Measurements from ENCODE around the gene CCL2.

Gene CCL2

DNA sequence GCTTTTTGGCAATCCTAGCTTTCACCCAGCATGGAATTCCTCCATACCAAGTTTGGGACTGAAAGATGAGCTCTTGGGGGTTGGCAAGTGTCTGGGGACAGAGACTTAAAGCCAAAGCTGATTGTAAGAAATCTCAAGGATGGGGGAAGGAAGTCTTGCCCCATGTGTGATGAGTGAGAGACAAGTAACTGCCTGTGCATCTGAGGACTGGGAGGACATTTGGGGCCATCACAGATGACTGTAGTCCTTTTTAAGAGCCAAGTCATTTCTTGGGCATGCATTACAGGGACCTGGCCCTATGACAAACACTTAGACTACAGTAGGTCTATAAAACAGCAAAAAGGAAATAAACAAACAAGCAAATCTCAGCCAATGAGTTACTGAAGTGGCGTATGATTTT, 36.3 kb upstream of the CCL2 start:
- Histone ChIP-seq H2BK5ac (ENCODE audit: low read length) (no peak overlapping the region), H2BK12ac (ENCODE audit: low read length) (no peak overlapping the region), H3K9ac (ENCODE audit: low read depth, low read length, poor library complexity) (no peak overlapping the region), H3K4me3 (ENCODE audit: low read length in 2 of 2) (no peak overlapping the region), H4K8ac (ENCODE audit: low read depth, low read length) (no peak overlapping the region), H3K9me3 (replicated peaks in 1 of 2; ENCODE audit: control insufficient read depth in 2 of 2, insufficient read depth in 1 of 2, low read depth in 1 of 2, low read length in 2 of 2) (no peaks in the 10 kb centered on the region), H3K4ac (ENCODE audit: low read length) (no peak overlapping the region), H2BK15ac (ENCODE audit: low read length) (no peak overlapping the region), H2AFZ (ENCODE audit: low read length) (no peak overlapping the region), H3K4me2 (ENCODE audit: insufficient read depth, low read length, poor library complexity, severe bottlenecking) (no peak overlapping the region), H2BK120ac (ENCODE audit: low read depth, low read length) (no peak overlapping the region), H3K4me1 (ENCODE audit: control insufficient read depth in 2 of 2, insufficient read depth in 1 of 2, low read depth in 1 of 2, low read length in 2 of 2) (no peaks in the 10 kb centered on the region), H3K36me3 (replicated peaks in 1 of 2; ENCODE audit: control insufficient read depth in 2 of 2, insufficient read depth in 2 of 2, low read length in 2 of 2) (no peaks in the 10 kb centered on the region), H4K91ac (ENCODE audit: low read depth, low read length, poor library complexity) (no peak overlapping the region), H2AK5ac (ENCODE audit: low read depth, low read length) (no peak overlapping the region), H3K18ac (ENCODE audit: low read length) (no peak overlapping the region), H3K14ac (ENCODE audit: low read length) (no peak overlapping the region), H3K27me3 (ENCODE audit: control insufficient read depth in 3 of 3, insufficient read depth in 3 of 3, low read depth in 1 of 3, low read length in 3 of 3) (no peaks in the 10 kb centered on the region), H3K27ac (replicated peaks; ENCODE audit: low read length) (no peak overlapping the region), H3K23ac (ENCODE audit: low read depth, low read length, poor library complexity) (no peak overlapping the region), H3K79me1 (ENCODE audit: low read depth, low read length) (no peaks in the 10 kb centered on the region)
- WGBS, 2 donors (ENCODE audit: extremely low coverage in 2 of 2, insufficient read length in 2 of 2, insufficient replicate concordance in 1 of 2), result no CpG with 5 or more reads among the region's 1 CpG
- no peak for DNase-seq (ENCODE audit: low spot score)

DNA sequence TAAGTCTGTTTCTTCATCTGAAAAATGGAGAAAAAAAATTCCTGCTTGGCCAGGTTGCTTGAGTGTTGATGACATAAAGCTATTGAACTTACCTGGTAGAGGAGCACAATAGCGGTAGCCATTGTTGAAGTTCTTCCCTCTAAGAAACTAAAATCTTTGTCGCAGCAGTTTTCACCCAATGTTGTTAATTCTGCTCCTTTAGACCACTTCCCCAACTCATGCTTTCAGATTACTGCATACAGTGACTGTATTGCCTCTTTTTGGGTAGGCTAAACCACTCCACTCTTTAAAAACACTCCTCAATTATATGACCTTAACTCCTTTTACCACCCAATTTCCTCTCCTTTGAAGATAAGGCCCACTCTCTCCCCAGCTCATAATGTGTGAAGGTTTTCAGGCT, 35.7 kb upstream of the CCL2 start:
- no peak overlapping the region for H3K14ac ChIP-seq (ENCODE audit: low read length)
- no peak overlapping the region for H2AK5ac ChIP-seq (ENCODE audit: low read depth, low read length)
- H4K8ac ChIP-seq (ENCODE audit: low read depth, low read length), result no peak overlapping the region
- no peak overlapping the region for H2BK120ac ChIP-seq (ENCODE audit: low read depth, low read length)
- no CpG with 5 or more reads among the region's 2 CpGs for WGBS, 2 donors (ENCODE audit: extremely low coverage in 2 of 2, insufficient read length in 2 of 2, insufficient replicate concordance in 1 of 2)
- no peak overlapping the region for H3K9ac ChIP-seq (ENCODE audit: low read depth, low read length, poor library complexity)
- H3K79me1 ChIP-seq (ENCODE audit: low read depth, low read length), result no peaks in the 10 kb centered on the region
- DNase-seq (ENCODE audit: low spot score), result no peak
- H2BK5ac ChIP-seq (ENCODE audit: low read length), result no peak overlapping the region
- no peak overlapping the region for H3K18ac ChIP-seq (ENCODE audit: low read length)
- H3K4me1 ChIP-seq (ENCODE audit: control insufficient read depth in 2 of 2, insufficient read depth in 1 of 2, low read depth in 1 of 2, low read length in 2 of 2), result no peaks in the 10 kb centered on the region
- H4K91ac ChIP-seq (ENCODE audit: low read depth, low read length, poor library complexity), result no peak overlapping the region
- no peak overlapping the region for H3K27ac ChIP-seq (replicated peaks; ENCODE audit: low read length)
- no peak overlapping the region for H3K4me3 ChIP-seq (ENCODE audit: low read length in 2 of 2)
- H3K4ac ChIP-seq (ENCODE audit: low read length), result no peak overlapping the region
- no peak overlapping the region for H3K4me2 ChIP-seq (ENCODE audit: insufficient read depth, low read length, poor library complexity, severe bottlenecking)
- H3K27me3 ChIP-seq (ENCODE audit: control insufficient read depth in 3 of 3, insufficient read depth in 3 of 3, low read depth in 1 of 3, low read length in 3 of 3), result no peaks in the 10 kb centered on the region
- no peak overlapping the region for H2BK15ac ChIP-seq (ENCODE audit: low read length)
- no peaks in the 10 kb centered on the region for H3K36me3 ChIP-seq (replicated peaks in 1 of 2; ENCODE audit: control insufficient read depth in 2 of 2, insufficient read depth in 2 of 2, low read length in 2 of 2)
- H3K23ac ChIP-seq (ENCODE audit: low read depth, low read length, poor library complexity), result no peak overlapping the region
- H3K9me3 ChIP-seq (replicated peaks in 1 of 2; ENCODE audit: control insufficient read depth in 2 of 2, insufficient read depth in 1 of 2, low read depth in 1 of 2, low read length in 2 of 2), result no peaks in the 10 kb centered on the region
- H2AFZ ChIP-seq (ENCODE audit: low read length), result no peak overlapping the region
- no peak overlapping the region for H2BK12ac ChIP-seq (ENCODE audit: low read length)

DNA sequence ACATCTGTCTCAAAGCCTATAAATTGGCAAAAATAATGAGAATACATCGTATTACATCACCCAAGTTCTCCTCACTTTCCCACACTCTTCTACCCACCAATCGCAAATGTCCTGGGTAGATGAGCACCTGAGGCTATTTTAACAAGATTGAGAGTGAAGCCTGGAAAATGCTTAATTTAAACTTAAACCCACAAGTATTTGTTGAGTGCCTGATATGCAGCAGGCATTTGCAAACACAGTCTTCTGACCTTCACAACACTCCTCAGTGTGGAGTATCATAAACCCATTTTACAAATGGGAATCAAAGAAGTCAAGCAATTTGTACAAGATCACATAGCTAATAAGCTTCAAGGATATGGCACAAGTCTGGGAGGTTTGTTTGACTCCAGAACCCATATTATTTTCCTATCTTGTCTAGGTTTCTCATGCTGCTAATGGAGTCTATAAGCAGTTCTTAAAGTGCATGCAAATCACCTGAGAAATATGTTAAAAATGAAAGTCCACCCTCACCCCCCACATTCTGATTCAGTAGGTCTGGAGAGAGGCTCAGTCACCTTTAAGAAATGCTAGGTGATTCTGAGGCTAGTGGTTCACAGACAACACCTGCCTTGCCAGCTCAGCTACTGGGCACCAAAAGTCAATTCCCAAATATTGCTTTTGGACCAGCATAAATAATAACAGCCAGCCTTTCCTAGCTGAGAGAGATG, 34.9 kb upstream of the CCL2 start:
- no peak overlapping the region for H2BK15ac ChIP-seq (ENCODE audit: low read length)
- no peaks in the 10 kb centered on the region for H3K9me3 ChIP-seq (replicated peaks in 1 of 2; ENCODE audit: control insufficient read depth in 2 of 2, insufficient read depth in 1 of 2, low read depth in 1 of 2, low read length in 2 of 2)
- no peak for DNase-seq (ENCODE audit: low spot score)
- no CpG with 5 or more reads among the region's 2 CpGs for WGBS, 2 donors (ENCODE audit: extremely low coverage in 2 of 2, insufficient read length in 2 of 2, insufficient replicate concordance in 1 of 2)
- H3K27me3 ChIP-seq (ENCODE audit: control insufficient read depth in 3 of 3, insufficient read depth in 3 of 3, low read depth in 1 of 3, low read length in 3 of 3), result no peaks in the 10 kb centered on the region
- H3K79me1 ChIP-seq (ENCODE audit: low read depth, low read length), result no peaks in the 10 kb centered on the region
- H3K4me2 ChIP-seq (ENCODE audit: insufficient read depth, low read length, poor library complexity, severe bottlenecking), result no peak overlapping the region
- H2BK12ac ChIP-seq (ENCODE audit: low read length), result no peak overlapping the region
- no peak overlapping the region for H3K27ac ChIP-seq (replicated peaks; ENCODE audit: low read length)
- no peak overlapping the region for H2AFZ ChIP-seq (ENCODE audit: low read length)
- H4K8ac ChIP-seq (ENCODE audit: low read depth, low read length), result no peak overlapping the region
- H3K23ac ChIP-seq (ENCODE audit: low read depth, low read length, poor library complexity), result no peak overlapping the region
- H3K4ac ChIP-seq (ENCODE audit: low read length), result no peak overlapping the region
- H3K9ac ChIP-seq (ENCODE audit: low read depth, low read length, poor library complexity), result no peak overlapping the region
- no peak overlapping the region for H3K18ac ChIP-seq (ENCODE audit: low read length)
- H2BK120ac ChIP-seq (ENCODE audit: low read depth, low read length), result no peak overlapping the region
- H3K4me3 ChIP-seq (ENCODE audit: low read length in 2 of 2), result no peak overlapping the region
- no peak overlapping the region for H2AK5ac ChIP-seq (ENCODE audit: low read depth, low read length)
- H3K4me1 ChIP-seq (ENCODE audit: control insufficient read depth in 2 of 2, insufficient read depth in 1 of 2, low read depth in 1 of 2, low read length in 2 of 2), result no peaks in the 10 kb centered on the region
- no peaks in the 10 kb centered on the region for H3K36me3 ChIP-seq (replicated peaks in 1 of 2; ENCODE audit: control insufficient read depth in 2 of 2, insufficient read depth in 2 of 2, low read length in 2 of 2)
- H2BK5ac ChIP-seq (ENCODE audit: low read length), result no peak overlapping the region
- no peak overlapping the region for H4K91ac ChIP-seq (ENCODE audit: low read depth, low read length, poor library complexity)
- H3K14ac ChIP-seq (ENCODE audit: low read length), result no peak overlapping the region

DNA sequence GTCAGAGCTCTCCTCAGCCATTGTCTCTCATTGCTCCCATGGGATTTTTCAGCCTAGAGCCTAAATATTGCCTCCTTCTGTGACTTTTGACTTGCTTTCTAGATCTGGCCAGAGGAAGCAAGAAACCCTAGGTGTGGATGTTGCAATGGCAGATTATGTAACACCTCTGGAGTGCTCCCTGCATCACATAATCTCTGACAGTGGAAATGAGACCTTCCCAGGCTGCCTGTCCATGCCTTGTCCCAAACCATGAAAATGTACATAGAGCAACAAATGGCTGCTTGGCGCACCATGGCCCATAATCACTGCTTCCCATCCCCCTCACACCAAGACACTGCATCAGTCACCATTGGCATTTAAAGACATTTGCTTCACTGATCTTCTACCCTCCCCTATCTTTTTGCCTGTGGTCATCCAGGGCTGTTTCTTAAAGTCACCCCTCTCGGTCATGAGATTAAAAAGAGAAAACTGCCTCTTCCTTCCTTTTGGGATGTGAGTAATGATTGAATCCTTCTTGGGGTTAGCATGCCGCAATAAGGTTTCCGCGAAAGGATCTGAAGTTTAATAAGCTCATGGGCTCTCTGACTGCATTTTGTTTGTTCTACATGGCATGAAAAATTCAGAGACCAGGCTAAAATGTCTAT, 34.2 kb upstream of the CCL2 start:
- no peak overlapping the region for H2BK15ac ChIP-seq (ENCODE audit: low read length)
- no CpG with 5 or more reads among the region's 5 CpGs for WGBS, 2 donors (ENCODE audit: extremely low coverage in 2 of 2, insufficient read length in 2 of 2, insufficient replicate concordance in 1 of 2)
- no peaks in the 10 kb centered on the region for H3K79me1 ChIP-seq (ENCODE audit: low read depth, low read length)
- no peak overlapping the region for H2BK120ac ChIP-seq (ENCODE audit: low read depth, low read length)
- no peak for DNase-seq (ENCODE audit: low spot score)
- H3K23ac ChIP-seq (ENCODE audit: low read depth, low read length, poor library complexity), result no peak overlapping the region
- H4K8ac ChIP-seq (ENCODE audit: low read depth, low read length), result no peak overlapping the region
- no peak overlapping the region for H2BK5ac ChIP-seq (ENCODE audit: low read length)
- no peak overlapping the region for H2BK12ac ChIP-seq (ENCODE audit: low read length)
- H4K91ac ChIP-seq (ENCODE audit: low read depth, low read length, poor library complexity), result no peak overlapping the region
- H3K4ac ChIP-seq (ENCODE audit: low read length), result no peak overlapping the region
- no peak overlapping the region for H3K9ac ChIP-seq (ENCODE audit: low read depth, low read length, poor library complexity)
- no peak overlapping the region for H3K27ac ChIP-seq (replicated peaks; ENCODE audit: low read length)
- H3K27me3 ChIP-seq (ENCODE audit: control insufficient read depth in 3 of 3, insufficient read depth in 3 of 3, low read depth in 1 of 3, low read length in 3 of 3), result no peaks in the 10 kb centered on the region
- H3K36me3 ChIP-seq (replicated peaks in 1 of 2; ENCODE audit: control insufficient read depth in 2 of 2, insufficient read depth in 2 of 2, low read length in 2 of 2), result no peaks in the 10 kb centered on the region
- H3K4me2 ChIP-seq (ENCODE audit: insufficient read depth, low read length, poor library complexity, severe bottlenecking), result no peak overlapping the region
- H3K4me1 ChIP-seq (ENCODE audit: control insufficient read depth in 2 of 2, insufficient read depth in 1 of 2, low read depth in 1 of 2, low read length in 2 of 2), result no peaks in the 10 kb centered on the region
- no peak overlapping the region for H2AFZ ChIP-seq (ENCODE audit: low read length)
- H3K4me3 ChIP-seq (ENCODE audit: low read length in 2 of 2), result no peak overlapping the region
- no peak overlapping the region for H3K18ac ChIP-seq (ENCODE audit: low read length)
- no peak overlapping the region for H3K14ac ChIP-seq (ENCODE audit: low read length)
- H2AK5ac ChIP-seq (ENCODE audit: low read depth, low read length), result no peak overlapping the region
- no peaks in the 10 kb centered on the region for H3K9me3 ChIP-seq (replicated peaks in 1 of 2; ENCODE audit: control insufficient read depth in 2 of 2, insufficient read depth in 1 of 2, low read depth in 1 of 2, low read length in 2 of 2)

All from neuronal stem cell (in vitro differentiated cells).